GM20431 (cell line): ENCODE measurements around the gene YJU2.
"Not testable (repeated sequence)": the region's sequence is repeated elsewhere in the genome, so short reads cannot be mapped to it uniquely, and the experiment has no call there.

Source experiments
- in situ Hi-C: fragments of 300-500 bp; cut with MseI, MboI; formaldehyde crosslinking; loops from one replicate; pipeline ENCODE4 v1.15.0; 2020; ENCODE audit warnings: low sequenced_read_pairs; ENCODE audit not compliant: unreplicated experiment

Gene YJU2

DNA sequence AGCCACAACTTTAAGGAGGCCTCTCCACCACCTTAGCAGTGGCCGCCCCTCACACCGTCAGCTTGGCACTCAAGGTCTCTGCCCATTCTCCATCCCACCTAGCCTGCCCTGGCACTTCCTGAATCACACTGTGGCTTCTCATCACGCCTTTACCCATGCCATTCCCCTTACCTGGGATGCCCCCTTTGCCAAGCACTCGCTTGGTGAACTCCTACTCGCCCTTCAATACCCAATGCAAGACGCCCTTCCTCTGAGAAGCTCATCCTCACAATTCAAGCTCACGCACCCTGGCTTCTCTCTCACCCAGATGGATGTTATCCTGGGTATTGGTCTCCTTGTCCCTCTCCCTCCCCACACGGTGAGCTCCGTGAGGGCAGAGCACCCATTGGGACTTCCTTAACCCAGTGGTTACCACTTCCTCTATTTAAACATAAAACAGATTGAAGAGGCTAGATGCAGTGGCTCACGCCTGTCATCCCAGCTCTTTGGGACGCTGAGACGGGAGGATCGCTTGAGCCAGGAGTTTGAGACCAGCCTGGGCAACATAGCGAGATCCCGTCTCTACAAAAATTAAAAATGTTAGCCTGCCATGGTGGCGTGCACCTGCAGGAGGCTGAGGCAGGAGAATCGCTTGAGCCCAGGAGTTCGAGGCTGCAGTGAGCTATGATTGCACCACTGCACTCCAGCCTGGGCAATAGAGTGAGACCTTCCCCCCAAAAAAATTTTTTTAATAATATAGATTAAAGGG lies 19.5 kb downstream of the YJU2 start:
- in situ Hi-C loops, result no loop called here

DNA sequence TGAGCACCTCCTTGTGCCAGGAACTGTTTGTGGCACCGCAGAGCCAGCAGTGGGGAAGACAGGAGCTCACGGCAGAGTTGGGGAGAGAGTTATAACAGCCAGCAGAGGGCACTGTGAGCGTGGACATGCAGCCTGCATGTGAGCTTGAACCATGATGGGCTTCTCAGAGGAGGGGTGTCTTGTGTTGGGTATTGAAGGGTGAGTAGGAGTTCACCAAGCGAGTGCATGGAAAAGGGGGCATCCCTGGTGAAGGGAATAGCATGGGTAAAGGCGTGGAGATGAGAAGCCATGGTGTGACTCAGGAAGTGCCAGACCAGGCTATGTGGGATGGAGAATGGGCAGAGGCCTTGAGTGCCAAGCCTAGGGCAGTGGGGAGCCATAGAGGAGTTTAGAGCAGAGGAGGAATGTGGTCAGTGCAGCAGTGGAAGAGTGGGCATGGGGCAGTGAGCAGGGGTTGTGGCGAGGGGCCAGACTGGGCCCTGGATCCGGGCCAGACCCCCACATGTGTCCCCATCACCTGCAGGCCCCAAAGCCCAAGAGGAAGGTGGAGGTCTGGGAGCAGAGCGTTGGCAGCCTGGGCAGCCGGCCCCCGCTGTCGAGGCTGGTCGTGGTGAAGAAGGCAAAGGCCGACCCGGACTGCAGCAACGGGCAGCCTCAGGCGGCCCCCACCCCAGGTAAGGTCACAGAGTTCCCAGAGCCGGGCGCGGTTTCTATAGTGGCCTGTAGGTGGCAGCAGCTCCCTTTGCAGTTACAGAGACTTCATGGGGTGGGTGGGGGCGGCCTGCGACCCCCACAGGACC lies 20.4 kb downstream of the YJU2 start:
- in situ Hi-C loops, result no loop called here

DNA sequence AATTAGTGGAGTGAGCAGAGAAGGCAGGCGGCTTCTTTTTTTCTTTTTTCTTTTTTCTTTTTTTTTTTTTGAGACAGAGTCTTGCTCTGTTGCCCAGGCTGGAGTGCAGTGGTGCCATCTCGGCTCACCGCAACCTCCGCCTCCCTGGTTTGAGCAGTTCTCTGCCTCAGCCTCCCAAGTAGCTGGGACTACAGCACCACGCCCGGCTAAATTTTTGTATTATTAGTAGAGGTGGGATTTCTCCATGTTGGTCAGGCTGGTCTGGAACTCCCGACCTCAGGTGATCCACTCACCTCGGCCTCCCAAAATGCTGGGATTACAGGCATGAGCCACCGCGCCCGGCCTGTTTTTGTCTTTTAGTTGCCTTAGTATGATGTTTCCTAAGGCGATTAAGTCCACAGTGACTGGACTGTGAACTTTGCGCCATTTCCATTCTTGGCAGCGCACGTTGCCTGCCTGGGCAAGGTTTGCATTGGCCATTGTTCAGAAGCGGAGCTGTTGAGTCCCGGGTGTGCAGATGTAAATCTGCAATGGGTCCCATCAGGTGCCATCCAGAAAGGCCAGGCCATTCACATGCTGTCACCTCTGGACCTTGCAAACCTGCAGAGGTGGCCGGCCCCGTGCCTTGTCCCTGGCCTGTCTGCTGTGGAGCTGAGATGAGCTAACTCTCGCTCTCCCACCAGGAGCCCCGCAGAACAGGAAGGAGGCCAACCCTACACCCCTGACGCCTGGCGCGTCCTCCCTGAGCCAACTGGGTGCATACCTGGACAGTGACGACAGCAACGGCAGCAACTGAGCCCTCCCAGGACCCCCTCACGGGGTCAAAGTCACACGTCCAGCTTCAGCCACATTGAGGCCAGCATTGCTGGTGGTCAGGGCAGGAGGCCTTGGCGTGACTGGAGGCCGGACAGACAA lies 21.3 kb downstream of the YJU2 start:
- in situ Hi-C loops, result no loop called here

- in situ Hi-C loops, result no loop called here
Observed at GRCh38 chr19:4268816-4269430, 22.0 kb downstream of the YJU2 start.

DNA sequence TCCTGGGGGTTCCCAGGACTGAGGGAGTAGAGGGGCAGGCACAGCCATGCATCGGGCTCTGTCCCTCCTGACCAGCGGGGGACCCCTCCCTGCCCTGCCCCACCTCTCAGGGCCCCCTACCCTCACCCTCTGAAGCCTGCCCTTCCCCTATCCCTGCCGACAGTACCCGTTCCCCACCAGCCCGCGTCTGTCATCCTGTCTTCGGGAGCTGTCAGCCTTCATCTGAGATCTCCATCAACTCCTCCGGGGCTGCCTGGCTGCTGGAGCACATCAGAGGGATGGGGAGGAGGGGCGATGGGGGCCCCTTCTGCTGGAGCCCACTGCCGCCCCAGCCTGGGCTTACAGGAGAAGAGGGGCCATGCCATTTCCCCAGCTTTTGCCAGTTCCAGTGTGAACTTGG lies 26.0 kb downstream of the YJU2 start:
- in situ Hi-C loops, result no loop called here

GRCh38 chr19:4274321-4274686 lies 27.4 kb downstream of the YJU2 start:
- in situ Hi-C loops, result not testable (repeated sequence)

DNA sequence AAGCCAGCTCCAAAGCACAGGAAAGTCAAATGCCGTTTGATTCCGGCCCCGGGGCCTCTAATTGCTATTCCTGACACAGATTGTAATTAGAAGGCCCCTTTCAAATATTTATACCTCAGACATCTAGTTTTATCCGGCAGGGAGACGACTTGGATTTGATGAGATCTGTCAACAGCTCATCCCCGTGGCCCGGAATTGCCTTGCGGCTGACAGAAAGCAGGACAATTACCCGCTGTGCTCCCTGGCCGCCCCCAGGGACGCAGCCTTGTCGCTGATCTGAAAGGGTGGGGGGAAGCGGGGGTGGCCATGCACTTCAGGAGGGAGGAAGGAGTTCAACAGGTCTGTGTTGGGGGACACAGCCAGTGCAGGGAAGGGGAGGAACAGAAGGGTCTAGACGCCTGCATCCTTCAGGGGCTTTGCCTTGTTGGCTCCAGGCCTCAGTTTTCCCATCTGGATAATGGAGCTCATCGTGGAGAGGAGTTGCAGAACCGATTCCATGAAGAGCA lies 30.4 kb downstream of the YJU2 start:
- in situ Hi-C loops, result no loop called here

- in situ Hi-C loops, result no loop called here
Observed at GRCh38 chr19:4278010-4278409, 31.1 kb downstream of the YJU2 start.

GRCh38 chr19:4278419-4279266 lies 31.8 kb downstream of the YJU2 start, which contains the start of gene SHD:
Gene SHD, plus strand, starts transcription at chr19:4279266. Its CDS starts 798 bp downstream, at chr19:4280064.
- in situ Hi-C loops, result no loop called here

DNA sequence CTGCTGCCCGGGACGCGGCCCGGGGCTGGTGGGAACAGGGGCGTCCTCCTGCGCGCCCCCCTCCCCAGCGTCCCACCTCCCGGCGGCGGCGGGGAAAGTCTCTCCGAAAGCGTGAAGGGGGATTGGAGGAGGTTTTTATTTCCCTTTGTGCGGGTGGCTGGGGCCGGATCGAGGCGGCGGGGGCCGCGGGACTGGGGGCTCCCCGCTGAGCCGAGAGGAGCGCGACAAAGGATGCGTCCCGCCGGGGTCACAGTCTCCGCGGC lies 32.3 kb downstream of the YJU2 start:
- in situ Hi-C loops, result no loop called here

GRCh38 chr19:4279530-4280422 lies 32.9 kb downstream of the YJU2 start:
- in situ Hi-C loops, result no loop called here

DNA sequence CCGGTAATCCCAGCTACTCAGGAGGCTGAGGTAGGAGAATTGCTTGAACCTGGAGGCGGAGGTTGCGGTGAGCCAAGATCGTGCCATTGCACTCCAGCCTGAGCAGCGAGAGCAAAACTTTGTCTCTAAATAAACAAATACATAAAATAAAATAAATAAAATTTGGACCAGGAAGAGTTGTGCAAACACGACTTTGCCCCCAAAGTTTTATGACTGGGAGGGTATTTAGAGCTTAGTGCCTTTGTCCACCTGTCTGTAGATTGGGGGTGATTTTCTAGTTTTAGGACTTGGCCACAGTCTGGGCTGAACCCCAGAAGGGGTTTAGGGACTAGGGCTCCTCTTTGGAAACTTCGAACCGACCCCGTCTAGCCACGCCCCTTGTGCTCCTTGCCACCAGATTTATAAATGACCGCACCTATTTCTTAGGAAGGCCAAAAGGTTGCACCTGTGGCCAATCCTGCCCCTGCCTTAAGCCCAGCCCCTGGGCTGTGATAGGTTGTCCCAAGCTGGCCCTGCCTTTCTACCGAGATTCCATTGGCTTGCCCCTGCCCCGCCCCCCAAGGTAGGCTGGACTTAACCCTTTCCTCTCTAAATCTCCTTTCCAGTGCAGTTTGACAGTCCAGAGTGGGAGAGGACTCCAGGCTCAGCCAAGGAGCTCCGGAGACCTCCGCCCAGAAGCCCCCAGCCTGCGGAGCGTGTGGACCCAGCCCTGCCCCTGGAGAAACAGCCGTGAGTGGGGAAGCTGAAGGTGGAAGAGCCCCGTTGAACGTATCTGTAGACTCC lies 37.5 kb downstream of the YJU2 start:
- in situ Hi-C loops, result no loop called here

GRCh38 chr19:4284974-4285373 lies 38.1 kb downstream of the YJU2 start:
- in situ Hi-C loops, result no loop called here

- in situ Hi-C loops, result not testable (repeated sequence)
Observed at GRCh38 chr19:4286141-4286540, 39.3 kb downstream of the YJU2 start.

- in situ Hi-C loops, result no loop called here
Observed at GRCh38 chr19:4288091-4288777, 41.4 kb downstream of the YJU2 start.

GRCh38 chr19:4291184-4291732 lies 44.4 kb downstream of the YJU2 start:
- in situ Hi-C loops, result no loop called here

GRCh38 chr19:4292515-4292914 lies 45.6 kb downstream of the YJU2 start:
- in situ Hi-C loops, result no loop called here
